Gastrocnemius medialis (tissue), 4 donors: ENCODE results near the gene KRTAP7-1.

Experiments used
- CTCF ChIP-seq, 5 experiments: fragments of 450-650 bp in 3 of 5; fragments of 200-600 bp in 2 of 5; sonication (generic) in 2 of 5; IDR thresholded peaks in 4 of 5; conservative IDR thresholded peaks in 1 of 5; 1 replicate in 4 of 5; 2 replicates in 1 of 5; pipeline ENCODE4 v1.5.1; 2016 to 2019; ENCODE audit warnings: antibody characterized with exemption in 5 of 5, mild to moderate bottlenecking in 3 of 5, moderate library complexity in 3 of 5
- POLR2A ChIP-seq, 2 donors: fragments of 450-650 bp; IDR thresholded peaks; one replicate each; pipeline ENCODE4 v1.6.1; 2017; ENCODE audit warnings: antibody characterized with exemption in 2 of 2, mild to moderate bottlenecking in 2 of 2, moderate library complexity in 2 of 2

DNA sequence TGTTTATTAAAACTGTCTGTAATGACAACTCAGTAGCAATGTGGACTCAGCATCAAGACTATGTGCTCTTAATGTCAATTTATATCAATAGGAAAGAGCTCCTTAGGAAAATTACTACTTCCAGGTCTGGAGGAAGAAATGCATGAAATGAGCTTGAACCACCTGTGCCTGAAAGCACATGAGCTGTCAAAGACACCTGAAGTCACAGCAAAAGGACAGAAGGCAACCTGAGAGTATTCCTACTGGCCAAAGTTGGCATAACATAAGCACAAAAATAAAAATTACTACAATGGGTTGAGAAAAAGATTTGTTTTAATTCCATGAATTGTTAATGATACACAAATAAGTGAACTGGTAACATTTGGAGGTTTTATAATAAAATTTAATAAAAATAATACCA is 13.4 kb upstream of the KRTAP7-1 start:
- TF ChIP-seq CTCF (IDR thresholded peaks at IDR 0.05 in 4 of 5, conservative IDR thresholded peaks at IDR 0.05 in 1 of 5) (no peak), POLR2A (IDR thresholded peaks at IDR 0.05) (no peak)
